ENCODE results near the gene ARHGEF17. TPM values are rescaled to one million over a fixed set of nuclear protein-coding genes. Genes with fewer than 3 reads are reported as not detected.

Gene ARHGEF17
- polyA plus RNA-seq, 2 donors: 8.2 to 11.8 TPM

DNA sequence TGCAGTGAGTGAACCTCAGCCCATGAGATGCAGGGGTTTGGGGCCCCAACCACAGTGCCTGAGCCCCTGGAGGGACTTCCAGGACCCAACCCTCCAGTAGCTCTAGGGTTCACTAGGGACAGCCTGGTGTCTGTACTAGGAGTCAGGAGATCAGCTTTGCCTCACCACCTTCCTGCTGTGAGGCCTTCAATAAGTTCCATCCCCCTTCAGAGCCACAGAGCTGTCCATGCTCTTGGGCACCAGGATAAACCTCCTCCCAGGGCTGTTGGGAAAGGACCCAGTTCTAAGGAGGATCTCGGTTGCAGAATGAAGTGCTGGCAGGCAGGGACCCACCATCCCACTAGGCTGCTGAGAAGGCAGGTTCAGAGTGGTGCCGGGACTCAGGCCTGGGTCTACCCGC lies 9.7 kb downstream of the ARHGEF17 start:
- Histone ChIP-seq H3K9me3 (ENCODE audit: control insufficient read depth in 2 of 2, insufficient read depth in 1 of 2, low read depth in 1 of 2, low read length in 1 of 2) (no peaks in the 10 kb centered on the region), H3K4me1 (ENCODE audit: control insufficient read depth in 2 of 2, insufficient read depth in 2 of 2, low read length in 1 of 2) (peaks cover 7 to 21% of the 10 kb centered on the region in 2 donors), H3K4me3 (ENCODE audit: low read depth in 1 of 2, low read length in 2 of 2) (no peak overlapping the region), H3K36me3 (ENCODE audit: control insufficient read depth in 2 of 2, insufficient read depth in 2 of 2, low read length in 1 of 2) (no peaks in the 10 kb centered on the region), H3K27me3 (ENCODE audit: control insufficient read depth in 1 of 2, insufficient read depth in 2 of 2, low read length in 2 of 2) (no peaks in the 10 kb centered on the region), H3K27ac (ENCODE audit: low read depth in 2 of 2, low read length in 1 of 2) (peak overlapping the region; percentile 59 to 77)
- WGBS, 2 donors: 70 to 84% methylated on average over 3 of the region's 3 CpGs

DNA sequence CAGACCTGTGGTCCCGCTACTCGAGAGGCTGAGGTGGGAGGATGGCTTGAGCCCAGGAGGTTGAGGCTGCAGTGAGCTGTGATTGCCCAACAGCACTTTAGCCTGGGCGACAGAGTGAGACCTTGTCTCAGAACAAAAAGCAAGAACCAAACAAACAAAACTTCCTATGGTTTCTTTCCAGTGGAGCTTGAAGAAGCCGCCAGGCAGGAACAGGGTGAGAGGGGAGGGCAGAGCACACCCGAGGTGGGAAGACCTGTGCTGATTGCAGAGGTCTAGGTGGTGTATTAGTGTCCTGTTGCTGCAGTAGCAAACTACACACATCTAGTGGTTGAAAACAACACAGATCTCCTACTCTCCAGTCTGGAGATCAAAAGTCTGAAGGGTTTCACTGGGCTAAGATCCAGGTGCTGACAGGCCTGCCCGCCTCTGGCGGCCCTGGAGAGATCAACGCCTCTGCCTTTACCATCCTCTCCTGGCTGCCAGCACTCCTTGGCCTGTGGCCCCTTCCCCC lies 10.5 kb downstream of the ARHGEF17 start:
- Histone ChIP-seq H3K4me1 (ENCODE audit: control insufficient read depth in 2 of 2, insufficient read depth in 2 of 2, low read length in 1 of 2) (peaks cover 7 to 26% of the 10 kb centered on the region in 2 donors), H3K27me3 (ENCODE audit: control insufficient read depth in 1 of 2, insufficient read depth in 2 of 2, low read length in 2 of 2) (no peaks in the 10 kb centered on the region), H3K27ac (ENCODE audit: low read depth in 2 of 2, low read length in 1 of 2) (peak overlapping the region in 1 of 2 donors; percentile 77), H3K4me3 (ENCODE audit: low read depth in 1 of 2, low read length in 2 of 2) (no peak overlapping the region), H3K9me3 (ENCODE audit: control insufficient read depth in 2 of 2, insufficient read depth in 1 of 2, low read depth in 1 of 2, low read length in 1 of 2) (no peaks in the 10 kb centered on the region), H3K36me3 (ENCODE audit: control insufficient read depth in 2 of 2, insufficient read depth in 2 of 2, low read length in 1 of 2) (no peaks in the 10 kb centered on the region)
- WGBS, 2 donors: 45 to 49% methylated on average over 8 of the region's 8 CpGs

DNA sequence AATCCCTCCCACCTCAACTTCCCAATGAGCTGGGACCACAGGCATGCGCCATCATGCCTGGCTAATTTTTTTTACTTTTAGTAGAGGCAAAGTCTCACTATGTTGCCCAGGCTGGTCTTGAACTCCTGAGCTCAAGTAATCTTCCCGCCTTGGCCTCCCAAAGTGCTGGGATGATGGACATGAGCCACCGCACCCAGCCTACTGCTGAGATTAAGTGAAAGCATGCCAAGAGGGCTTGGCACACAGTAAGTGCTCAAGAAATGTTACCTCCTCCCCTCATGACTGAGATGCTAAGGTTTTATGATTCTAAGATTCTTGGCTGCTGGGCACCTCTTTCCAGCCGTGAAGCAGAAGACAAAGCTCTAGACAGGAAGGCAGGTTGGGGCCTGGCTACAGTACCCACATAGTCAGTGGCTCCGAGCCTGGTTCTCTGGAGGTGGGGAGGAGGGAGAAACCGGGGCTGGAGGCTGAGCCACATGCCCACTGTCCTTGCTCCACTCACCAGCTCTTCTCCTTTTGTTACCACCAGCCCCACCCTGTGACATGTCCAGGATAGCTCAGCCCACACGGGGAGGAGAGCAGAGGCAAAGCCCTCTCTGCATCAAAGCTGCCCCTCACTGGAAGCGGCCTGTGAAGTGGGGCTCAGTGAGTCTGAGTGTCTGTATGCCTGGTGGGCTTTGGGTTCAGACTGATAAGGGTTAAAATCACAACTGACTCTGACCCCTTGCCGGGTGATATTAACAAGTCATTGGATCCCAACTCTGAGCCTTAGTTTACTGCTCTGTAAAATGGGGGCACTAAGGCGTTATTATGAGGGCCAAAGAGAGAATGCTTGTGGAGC lies 12.9 kb downstream of the ARHGEF17 start:
- Histone ChIP-seq H3K4me3 (ENCODE audit: low read depth in 1 of 2, low read length in 2 of 2) (no peak overlapping the region), H3K27ac (ENCODE audit: low read depth in 2 of 2, low read length in 1 of 2) (peak overlapping the region; percentile 14 to 86), H3K4me1 (ENCODE audit: control insufficient read depth in 2 of 2, insufficient read depth in 2 of 2, low read length in 1 of 2) (peaks cover 7 to 29% of the 10 kb centered on the region in 2 donors)

DNA sequence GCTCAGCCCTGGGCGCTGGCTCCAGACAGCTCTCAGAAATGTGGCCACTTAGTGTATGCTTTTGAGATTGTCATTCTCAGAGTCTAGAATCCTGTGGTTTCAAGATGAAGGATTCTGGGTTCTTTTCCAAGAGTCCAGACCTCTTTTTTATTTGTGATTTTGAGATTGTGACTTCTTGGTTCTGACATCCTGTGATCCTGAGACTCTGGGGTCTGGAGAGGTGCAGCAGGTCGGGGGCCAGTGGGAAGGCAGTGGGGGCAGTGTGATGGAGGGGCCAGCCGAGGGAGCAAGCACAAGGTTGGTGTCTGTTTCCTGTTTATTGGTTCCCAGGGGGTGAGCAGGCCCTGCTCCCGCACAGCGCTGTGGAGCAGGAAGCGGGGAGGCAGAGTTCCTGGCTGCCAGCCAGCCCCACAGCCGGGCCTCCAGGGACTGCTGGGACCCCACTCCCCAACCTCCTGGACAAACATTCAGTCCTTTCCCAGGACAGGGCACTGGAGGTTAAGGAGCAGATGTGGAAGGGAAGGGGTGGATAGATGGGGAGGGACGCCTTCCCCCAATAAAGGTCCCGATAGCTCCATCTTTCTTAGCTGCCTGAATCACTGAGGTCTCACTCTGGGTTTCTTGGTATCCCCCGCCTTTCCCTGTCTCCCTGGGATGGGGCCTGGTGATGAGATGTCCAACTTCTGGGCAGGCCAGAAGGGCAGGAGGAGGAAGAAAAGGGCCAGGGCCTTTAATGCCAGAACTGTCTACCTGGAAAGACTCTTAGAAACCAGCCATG lies 13.7 kb downstream of the ARHGEF17 start:
- H3K4me1 ChIP-seq (ENCODE audit: control insufficient read depth in 2 of 2, insufficient read depth in 2 of 2, low read length in 1 of 2): peaks cover 7 to 29% of the 10 kb centered on the region in 2 donors
- no peaks in the 10 kb centered on the region for H3K36me3 ChIP-seq (ENCODE audit: control insufficient read depth in 2 of 2, insufficient read depth in 2 of 2, low read length in 1 of 2)
- peak overlapping the region; percentile 25 to 86 for H3K27ac ChIP-seq (ENCODE audit: low read depth in 2 of 2, low read length in 1 of 2)
- 40 to 51% methylated on average over 10 of the region's 10 CpGs for WGBS, 2 donors
- no peaks in the 10 kb centered on the region for H3K9me3 ChIP-seq (ENCODE audit: control insufficient read depth in 2 of 2, insufficient read depth in 1 of 2, low read depth in 1 of 2, low read length in 1 of 2)
- no peak overlapping the region for H3K4me3 ChIP-seq (ENCODE audit: low read depth in 1 of 2, low read length in 2 of 2)
- no peaks in the 10 kb centered on the region for H3K27me3 ChIP-seq (ENCODE audit: control insufficient read depth in 1 of 2, insufficient read depth in 2 of 2, low read length in 2 of 2)

More for the DNA sequence above, 12.9 kb downstream of the ARHGEF17 start:
- 36 to 53% methylated on average over 10 of the region's 10 CpGs for WGBS, 2 donors
- Histone ChIP-seq H3K9me3 (ENCODE audit: control insufficient read depth in 2 of 2, insufficient read depth in 1 of 2, low read depth in 1 of 2, low read length in 1 of 2) (no peaks in the 10 kb centered on the region), H3K36me3 (ENCODE audit: control insufficient read depth in 2 of 2, insufficient read depth in 2 of 2, low read length in 1 of 2) (no peaks in the 10 kb centered on the region), H3K27me3 (ENCODE audit: control insufficient read depth in 1 of 2, insufficient read depth in 2 of 2, low read length in 2 of 2) (no peaks in the 10 kb centered on the region)

DNA sequence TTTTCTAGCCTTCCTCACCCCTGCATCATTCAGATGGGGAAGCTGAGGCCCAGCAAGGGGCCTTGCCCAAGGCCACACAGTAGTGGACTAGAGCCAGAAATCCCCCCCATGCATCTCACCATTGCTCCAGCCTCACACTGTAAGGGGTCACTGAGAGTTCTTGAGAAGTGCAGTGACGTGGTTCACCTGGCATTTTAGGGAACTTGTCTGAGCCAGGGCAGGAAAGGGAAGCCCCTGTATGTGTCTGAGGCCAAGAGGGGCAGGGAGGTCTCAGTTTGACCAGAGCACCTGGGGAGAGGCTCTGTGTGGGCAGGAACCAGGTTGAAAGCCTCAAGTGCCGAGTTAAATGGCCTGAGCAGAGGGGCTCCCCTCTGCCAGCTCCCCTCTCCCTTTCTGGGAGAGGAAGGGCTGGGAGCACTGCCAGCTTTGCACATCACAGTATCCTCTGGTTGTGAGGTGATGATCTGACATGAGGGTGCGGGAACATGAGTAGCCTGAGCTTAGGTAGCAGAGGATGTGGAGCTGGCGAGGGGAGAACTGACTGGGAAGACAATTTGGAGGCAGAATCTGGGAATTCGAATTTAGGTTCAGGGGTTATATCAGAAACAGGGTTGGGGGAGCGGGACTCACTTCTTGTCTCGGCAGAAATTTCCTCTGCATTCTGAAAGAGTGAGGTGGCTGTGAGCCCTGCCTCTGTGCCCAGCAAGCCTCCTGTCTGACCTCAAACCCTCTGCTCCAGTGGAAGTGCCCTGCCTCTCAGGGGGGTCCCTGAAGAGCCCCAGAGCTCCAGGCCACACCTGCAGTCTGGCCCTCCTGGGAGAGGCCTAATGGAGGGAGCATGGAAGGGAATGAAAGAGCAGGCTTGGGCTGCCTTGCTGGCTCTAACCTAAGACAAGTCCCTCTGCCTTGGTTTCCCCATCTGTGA lies 14.6 kb downstream of the ARHGEF17 start:
- Histone ChIP-seq H3K27ac (ENCODE audit: low read depth in 2 of 2, low read length in 1 of 2) (peak overlapping the region; percentile 81 to 86), H3K36me3 (ENCODE audit: control insufficient read depth in 2 of 2, insufficient read depth in 2 of 2, low read length in 1 of 2) (no peaks in the 10 kb centered on the region), H3K4me1 (ENCODE audit: control insufficient read depth in 2 of 2, insufficient read depth in 2 of 2, low read length in 1 of 2) (peaks cover 7 to 25% of the 10 kb centered on the region in 2 donors), H3K27me3 (ENCODE audit: control insufficient read depth in 1 of 2, insufficient read depth in 2 of 2, low read length in 2 of 2) (no peaks in the 10 kb centered on the region), H3K4me3 (ENCODE audit: low read depth in 1 of 2, low read length in 2 of 2) (no peak overlapping the region), H3K9me3 (ENCODE audit: control insufficient read depth in 2 of 2, insufficient read depth in 1 of 2, low read depth in 1 of 2, low read length in 1 of 2) (no peaks in the 10 kb centered on the region)
- 67 to 74% methylated on average over 7 of the region's 7 CpGs for WGBS, 2 donors

DNA sequence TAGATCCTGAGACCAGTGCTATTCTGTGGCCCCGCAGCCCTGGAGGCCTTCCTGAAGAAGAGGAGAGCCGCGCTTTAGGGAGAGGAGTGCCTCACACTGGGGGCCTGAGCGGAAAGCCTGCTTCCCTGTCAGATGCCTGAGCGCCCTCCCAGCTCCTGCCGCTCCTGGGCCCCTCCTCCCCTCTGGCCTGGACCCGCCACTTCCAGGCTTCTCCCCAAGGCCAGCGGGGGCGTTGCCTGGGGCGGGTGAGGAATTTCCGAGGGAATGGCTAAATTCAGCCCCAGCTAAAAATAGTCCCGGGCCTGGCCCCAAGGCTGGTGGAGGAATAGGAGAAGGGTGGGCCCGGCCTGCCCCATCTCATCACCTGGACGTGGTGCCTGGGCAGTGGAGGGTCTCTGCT lies 15.4 kb downstream of the ARHGEF17 start:
- Histone ChIP-seq H3K36me3 (ENCODE audit: control insufficient read depth in 2 of 2, insufficient read depth in 2 of 2, low read length in 1 of 2) (no peaks in the 10 kb centered on the region), H3K27me3 (ENCODE audit: control insufficient read depth in 1 of 2, insufficient read depth in 2 of 2, low read length in 2 of 2) (no peaks in the 10 kb centered on the region), H3K27ac (ENCODE audit: low read depth in 2 of 2, low read length in 1 of 2) (peak overlapping the region; percentile 81 to 86), H3K9me3 (ENCODE audit: control insufficient read depth in 2 of 2, insufficient read depth in 1 of 2, low read depth in 1 of 2, low read length in 1 of 2) (no peaks in the 10 kb centered on the region), H3K4me1 (ENCODE audit: control insufficient read depth in 2 of 2, insufficient read depth in 2 of 2, low read length in 1 of 2) (peaks cover 7 to 25% of the 10 kb centered on the region in 2 donors), H3K4me3 (ENCODE audit: low read depth in 1 of 2, low read length in 2 of 2) (no peak overlapping the region)
- 39 to 44% methylated on average over 14 of the region's 14 CpGs for WGBS, 2 donors

DNA sequence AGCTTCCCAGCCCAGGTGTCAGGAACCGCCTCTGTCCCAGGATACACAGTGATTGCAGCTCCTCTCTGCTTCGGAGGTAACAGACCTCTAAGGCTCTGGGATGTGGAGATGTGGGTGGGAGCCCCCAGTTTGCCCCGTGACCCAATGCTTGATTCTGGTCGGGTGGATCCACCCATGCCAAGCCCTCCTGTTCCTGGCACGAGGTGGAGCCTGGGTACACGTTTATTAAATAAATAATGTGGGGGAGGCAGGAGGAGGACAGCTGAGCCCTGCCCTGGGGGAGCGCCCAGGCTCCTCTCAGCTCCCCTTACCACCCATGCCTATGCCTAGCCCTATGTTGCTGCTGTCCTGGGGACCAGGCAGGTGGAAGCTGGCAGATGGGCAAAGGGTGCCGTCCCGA lies 16.0 kb downstream of the ARHGEF17 start:
- 58 to 63% methylated on average over 9 of the region's 9 CpGs for WGBS, 2 donors
- Histone ChIP-seq H3K27ac (ENCODE audit: low read depth in 2 of 2, low read length in 1 of 2) (peak overlapping the region; percentile 81 to 86), H3K36me3 (ENCODE audit: control insufficient read depth in 2 of 2, insufficient read depth in 2 of 2, low read length in 1 of 2) (no peaks in the 10 kb centered on the region), H3K9me3 (ENCODE audit: control insufficient read depth in 2 of 2, insufficient read depth in 1 of 2, low read depth in 1 of 2, low read length in 1 of 2) (no peaks in the 10 kb centered on the region), H3K4me1 (ENCODE audit: control insufficient read depth in 2 of 2, insufficient read depth in 2 of 2, low read length in 1 of 2) (peaks cover 7 to 25% of the 10 kb centered on the region in 2 donors), H3K27me3 (ENCODE audit: control insufficient read depth in 1 of 2, insufficient read depth in 2 of 2, low read length in 2 of 2) (no peaks in the 10 kb centered on the region), H3K4me3 (ENCODE audit: low read depth in 1 of 2, low read length in 2 of 2) (no peak overlapping the region)

DNA sequence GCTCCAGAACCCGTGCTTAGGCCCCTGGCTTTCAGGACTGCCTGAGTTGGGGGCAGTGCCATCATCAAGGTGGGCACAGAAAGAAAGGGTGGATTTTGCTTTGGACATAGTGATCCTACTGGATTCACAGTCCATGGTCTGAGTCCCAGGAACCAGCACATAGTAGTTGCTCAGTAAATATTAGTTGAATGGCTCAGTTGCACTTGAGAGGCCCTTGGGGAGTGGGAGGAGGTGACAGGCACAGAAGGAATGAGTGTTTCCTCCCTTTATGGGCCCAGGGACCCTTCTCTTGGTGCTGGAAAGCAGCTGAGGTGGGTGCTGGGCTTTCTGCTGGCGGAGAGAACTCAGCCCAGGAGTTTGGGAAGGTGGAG lies 16.6 kb downstream of the ARHGEF17 start:
- Histone ChIP-seq H3K36me3 (ENCODE audit: control insufficient read depth in 2 of 2, insufficient read depth in 2 of 2, low read length in 1 of 2) (no peaks in the 10 kb centered on the region), H3K27ac (ENCODE audit: low read depth in 2 of 2, low read length in 1 of 2) (peak overlapping the region; percentile 81 to 86), H3K9me3 (ENCODE audit: control insufficient read depth in 2 of 2, insufficient read depth in 1 of 2, low read depth in 1 of 2, low read length in 1 of 2) (no peaks in the 10 kb centered on the region), H3K4me1 (ENCODE audit: control insufficient read depth in 2 of 2, insufficient read depth in 2 of 2, low read length in 1 of 2) (peaks cover 7 to 22% of the 10 kb centered on the region in 2 donors), H3K4me3 (ENCODE audit: low read depth in 1 of 2, low read length in 2 of 2) (no peak overlapping the region), H3K27me3 (ENCODE audit: control insufficient read depth in 1 of 2, insufficient read depth in 2 of 2, low read length in 2 of 2) (no peaks in the 10 kb centered on the region)
- 82 to 87% methylated on average over 2 of the region's 2 CpGs for WGBS, 2 donors

Measured in esophagus (tissue), 2 donors.